ENCODE results near the gene TPCN1.

The TPCN1 gene

GRCh38 chr12:113221181-113221996 lies at the start of gene TPCN1:
Gene TPCN1 (plus strand): TSS chr12:113221464. CDS start chr12:113226853, 5,389 bp downstream.
- Histone ChIP-seq H3K4me1 (ENCODE audit: control insufficient read depth in 1 of 2, insufficient read depth in 2 of 2, low read length in 2 of 2) (peaks cover 0 to 18% of the 10 kb centered on the region in 2 donors), H3K27ac (ENCODE audit: low read length) (peak within 1 kb of the TSS; percentile 88), H3K27me3 (ENCODE audit: low read depth, low read length) (no peaks in the 10 kb centered on the region), H3K36me3 (ENCODE audit: control insufficient read depth in 1 of 2, insufficient read depth in 2 of 2, low read length in 2 of 2) (no peaks in the 10 kb centered on the region), H3K4me3 (ENCODE audit: low read depth in 1 of 2, low read length in 2 of 2) (peak within 1 kb of the TSS; percentile 75 to 94), H3K9me3 (ENCODE audit: control insufficient read depth in 1 of 2, low read length in 2 of 2) (no peaks in the 10 kb centered on the region)

GRCh38 chr12:113171543-113171942 lies 49.7 kb upstream of the TPCN1 start:
- no peak overlapping the region for H3K27ac ChIP-seq (ENCODE audit: low read length)
- H3K4me3 ChIP-seq (ENCODE audit: low read depth in 1 of 2, low read length in 2 of 2), result no peak overlapping the region
- no peaks in the 10 kb centered on the region for H3K27me3 ChIP-seq (ENCODE audit: low read depth, low read length)
- H3K36me3 ChIP-seq (ENCODE audit: control insufficient read depth in 1 of 2, insufficient read depth in 2 of 2, low read length in 2 of 2), result peaks cover 40 to 87% of the 10 kb centered on the region in 2 donors
- H3K4me1 ChIP-seq (ENCODE audit: control insufficient read depth in 1 of 2, insufficient read depth in 2 of 2, low read length in 2 of 2), result no peaks in the 10 kb centered on the region
- no peaks in the 10 kb centered on the region for H3K9me3 ChIP-seq (ENCODE audit: control insufficient read depth in 1 of 2, low read length in 2 of 2)

- Histone ChIP-seq H3K36me3 (ENCODE audit: control insufficient read depth in 1 of 2, insufficient read depth in 2 of 2, low read length in 2 of 2) (peaks cover 43 to 87% of the 10 kb centered on the region in 2 donors), H3K4me3 (ENCODE audit: low read depth in 1 of 2, low read length in 2 of 2) (no peak overlapping the region), H3K4me1 (ENCODE audit: control insufficient read depth in 1 of 2, insufficient read depth in 2 of 2, low read length in 2 of 2) (no peaks in the 10 kb centered on the region), H3K27me3 (ENCODE audit: low read depth, low read length) (no peaks in the 10 kb centered on the region), H3K27ac (ENCODE audit: low read length) (no peak overlapping the region), H3K9me3 (ENCODE audit: control insufficient read depth in 1 of 2, low read length in 2 of 2) (peaks cover 2 to 4% of the 10 kb centered on the region in 2 donors)
These were observed 49.1 kb upstream of the TPCN1 start for GRCh38 chr12:113172185-113172584.

GRCh38 chr12:113173081-113173698 lies 48.1 kb upstream of the TPCN1 start:
- H3K27me3 ChIP-seq (ENCODE audit: low read depth, low read length), result no peaks in the 10 kb centered on the region
- peaks cover 52 to 87% of the 10 kb centered on the region in 2 donors for H3K36me3 ChIP-seq (ENCODE audit: control insufficient read depth in 1 of 2, insufficient read depth in 2 of 2, low read length in 2 of 2)
- H3K4me3 ChIP-seq (ENCODE audit: low read depth in 1 of 2, low read length in 2 of 2), result no peak overlapping the region
- no peak overlapping the region for H3K27ac ChIP-seq (ENCODE audit: low read length)
- H3K4me1 ChIP-seq (ENCODE audit: control insufficient read depth in 1 of 2, insufficient read depth in 2 of 2, low read length in 2 of 2), result no peaks in the 10 kb centered on the region
- H3K9me3 ChIP-seq (ENCODE audit: control insufficient read depth in 1 of 2, low read length in 2 of 2), result peaks cover 7 to 9% of the 10 kb centered on the region in 2 donors

- Histone ChIP-seq H3K27me3 (ENCODE audit: low read depth, low read length) (no peaks in the 10 kb centered on the region), H3K9me3 (ENCODE audit: control insufficient read depth in 1 of 2, low read length in 2 of 2) (peaks cover 7 to 9% of the 10 kb centered on the region in 2 donors), H3K4me1 (ENCODE audit: control insufficient read depth in 1 of 2, insufficient read depth in 2 of 2, low read length in 2 of 2) (no peaks in the 10 kb centered on the region), H3K4me3 (ENCODE audit: low read depth in 1 of 2, low read length in 2 of 2) (no peak overlapping the region), H3K36me3 (ENCODE audit: control insufficient read depth in 1 of 2, insufficient read depth in 2 of 2, low read length in 2 of 2) (peaks cover 66 to 89% of the 10 kb centered on the region in 2 donors), H3K27ac (ENCODE audit: low read length) (no peak overlapping the region)
These were observed 46.5 kb upstream of the TPCN1 start for GRCh38 chr12:113174461-113175384.

GRCh38 chr12:113179023-113179422 lies 42.2 kb upstream of the TPCN1 start:
- peaks cover 39 to 58% of the 10 kb centered on the region in 2 donors for H3K36me3 ChIP-seq (ENCODE audit: control insufficient read depth in 1 of 2, insufficient read depth in 2 of 2, low read length in 2 of 2)
- H3K27me3 ChIP-seq (ENCODE audit: low read depth, low read length), result no peaks in the 10 kb centered on the region
- H3K27ac ChIP-seq (ENCODE audit: low read length), result no peak overlapping the region
- H3K9me3 ChIP-seq (ENCODE audit: control insufficient read depth in 1 of 2, low read length in 2 of 2), result peaks cover 7 to 9% of the 10 kb centered on the region in 2 donors
- H3K4me1 ChIP-seq (ENCODE audit: control insufficient read depth in 1 of 2, insufficient read depth in 2 of 2, low read length in 2 of 2), result peaks cover 0 to 4% of the 10 kb centered on the region in 2 donors
- no peak overlapping the region for H3K4me3 ChIP-seq (ENCODE audit: low read depth in 1 of 2, low read length in 2 of 2)

GRCh38 chr12:113180333-113180732 lies 40.9 kb upstream of the TPCN1 start:
- peaks cover 0 to 9% of the 10 kb centered on the region in 2 donors for H3K4me1 ChIP-seq (ENCODE audit: control insufficient read depth in 1 of 2, insufficient read depth in 2 of 2, low read length in 2 of 2)
- no peaks in the 10 kb centered on the region for H3K27me3 ChIP-seq (ENCODE audit: low read depth, low read length)
- H3K9me3 ChIP-seq (ENCODE audit: control insufficient read depth in 1 of 2, low read length in 2 of 2), result peaks cover 7 to 9% of the 10 kb centered on the region in 2 donors
- H3K4me3 ChIP-seq (ENCODE audit: low read depth in 1 of 2, low read length in 2 of 2), result no peak overlapping the region
- H3K36me3 ChIP-seq (ENCODE audit: control insufficient read depth in 1 of 2, insufficient read depth in 2 of 2, low read length in 2 of 2), result peaks cover 36 to 55% of the 10 kb centered on the region in 2 donors
- no peak overlapping the region for H3K27ac ChIP-seq (ENCODE audit: low read length)

GRCh38 chr12:113181975-113182374 lies 39.3 kb upstream of the TPCN1 start:
- Histone ChIP-seq H3K36me3 (ENCODE audit: control insufficient read depth in 1 of 2, insufficient read depth in 2 of 2, low read length in 2 of 2) (peaks cover 31 to 47% of the 10 kb centered on the region in 2 donors), H3K4me3 (ENCODE audit: low read depth in 1 of 2, low read length in 2 of 2) (no peak overlapping the region), H3K27ac (ENCODE audit: low read length) (no peak overlapping the region), H3K9me3 (ENCODE audit: control insufficient read depth in 1 of 2, low read length in 2 of 2) (peaks cover 7% of the 10 kb centered on the region in 2 donors), H3K4me1 (ENCODE audit: control insufficient read depth in 1 of 2, insufficient read depth in 2 of 2, low read length in 2 of 2) (peaks cover 10 to 19% of the 10 kb centered on the region in 2 donors), H3K27me3 (ENCODE audit: low read depth, low read length) (no peaks in the 10 kb centered on the region)

- H3K27me3 ChIP-seq (ENCODE audit: low read depth, low read length), result no peaks in the 10 kb centered on the region
- no peaks in the 10 kb centered on the region for H3K9me3 ChIP-seq (ENCODE audit: control insufficient read depth in 1 of 2, low read length in 2 of 2)
- H3K4me1 ChIP-seq (ENCODE audit: control insufficient read depth in 1 of 2, insufficient read depth in 2 of 2, low read length in 2 of 2), result peaks cover 13 to 22% of the 10 kb centered on the region in 2 donors
- no peak overlapping the region for H3K4me3 ChIP-seq (ENCODE audit: low read depth in 1 of 2, low read length in 2 of 2)
- peaks cover 20 to 35% of the 10 kb centered on the region in 2 donors for H3K36me3 ChIP-seq (ENCODE audit: control insufficient read depth in 1 of 2, insufficient read depth in 2 of 2, low read length in 2 of 2)
- H3K27ac ChIP-seq (ENCODE audit: low read length), result no peak overlapping the region
These were observed 38.2 kb upstream of the TPCN1 start for GRCh38 chr12:113183030-113183589.

GRCh38 chr12:113184098-113184899 lies 37.0 kb upstream of the TPCN1 start:
- H3K4me1 ChIP-seq (ENCODE audit: control insufficient read depth in 1 of 2, insufficient read depth in 2 of 2, low read length in 2 of 2), result peaks cover 13 to 22% of the 10 kb centered on the region in 2 donors
- peaks cover 9 to 23% of the 10 kb centered on the region in 2 donors for H3K36me3 ChIP-seq (ENCODE audit: control insufficient read depth in 1 of 2, insufficient read depth in 2 of 2, low read length in 2 of 2)
- H3K4me3 ChIP-seq (ENCODE audit: low read depth in 1 of 2, low read length in 2 of 2), result peak overlapping the region; percentile 78 to 95
- H3K27ac ChIP-seq (ENCODE audit: low read length), result peak overlapping the region; percentile 80
- H3K27me3 ChIP-seq (ENCODE audit: low read depth, low read length), result no peaks in the 10 kb centered on the region
- H3K9me3 ChIP-seq (ENCODE audit: control insufficient read depth in 1 of 2, low read length in 2 of 2), result no peaks in the 10 kb centered on the region
